ENCODE measurements around the gene FYCO1.

The FYCO1 gene

DNA sequence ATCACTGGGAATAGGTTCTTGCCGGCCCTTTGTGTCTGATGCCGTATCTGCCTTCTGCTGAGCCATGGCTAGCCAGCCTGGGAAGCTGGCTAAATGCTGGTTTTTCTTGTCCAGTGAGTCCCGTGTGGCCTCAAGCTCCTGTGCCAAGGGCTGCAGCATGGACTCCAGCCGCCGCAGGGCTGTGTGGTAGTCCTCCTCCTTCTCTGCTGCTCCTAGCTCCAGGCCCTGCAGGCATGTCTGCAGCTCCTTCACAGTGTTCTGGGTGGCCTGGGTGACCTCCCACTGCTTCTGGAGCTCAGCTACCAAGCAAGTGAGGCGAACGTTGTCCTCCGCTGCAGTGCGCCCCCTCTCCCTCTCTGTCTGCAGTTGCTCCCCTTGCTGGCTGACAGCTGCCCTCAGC is 27.5 kb downstream of the FYCO1 start:
- H3K23ac ChIP-seq (ENCODE audit: low read length) = no peak overlapping the region
- H2BK5ac ChIP-seq (ENCODE audit: low read length) = no peak overlapping the region
- H3K9ac ChIP-seq (ENCODE audit: low read length) = no peak overlapping the region
- H3K36me3 ChIP-seq (ENCODE audit: control insufficient read depth, insufficient read depth, low read length) = peaks cover 4% of the 10 kb centered on the region
- no peak overlapping the region for H3K18ac ChIP-seq (ENCODE audit: low read length)
- no peak overlapping the region for H2AK5ac ChIP-seq (ENCODE audit: low read length)
- no peak overlapping the region for H4K8ac ChIP-seq (ENCODE audit: low read depth, low read length)
- H3K4me3 ChIP-seq (ENCODE audit: low read length) = no peak overlapping the region
- no peaks in the 10 kb centered on the region for H3K4me1 ChIP-seq (ENCODE audit: control insufficient read depth, low read depth, low read length)
- no peak overlapping the region for H3K56ac ChIP-seq (ENCODE audit: low read length)
- no peaks in the 10 kb centered on the region for H3K27me3 ChIP-seq (ENCODE audit: insufficient read depth, low read length, poor library complexity)
- no peaks in the 10 kb centered on the region for H3K79me1 ChIP-seq (ENCODE audit: low read length)
- WGBS (ENCODE audit: extremely low coverage, insufficient coverage, low lambda C conversion rate) = no CpG with 5 or more reads among the region's 9 CpGs
- no peak for DNase-seq
- H3K4ac ChIP-seq (ENCODE audit: low read depth, low read length) = no peak overlapping the region
- H3K27ac ChIP-seq (ENCODE audit: low read depth, low read length) = no peak overlapping the region
- H4K5ac ChIP-seq (ENCODE audit: low read length) = no peak overlapping the region
- H2BK120ac ChIP-seq (ENCODE audit: low read depth, low read length) = no peak overlapping the region
- no peak overlapping the region for H3K4me2 ChIP-seq (ENCODE audit: low read length)
- no peaks in the 10 kb centered on the region for H3K79me2 ChIP-seq (ENCODE audit: control insufficient read depth, insufficient read depth, low read length)
- H2BK15ac ChIP-seq (replicated peaks; ENCODE audit: low read depth) = no peak overlapping the region

GRCh38 chr3:45967724-45968123 is 27.9 kb downstream of the FYCO1 start:
- WGBS (ENCODE audit: extremely low coverage, insufficient coverage, low lambda C conversion rate) = no CpG with 5 or more reads among the region's 8 CpGs
- no peaks in the 10 kb centered on the region for H3K79me2 ChIP-seq (ENCODE audit: control insufficient read depth, insufficient read depth, low read length)
- no peak overlapping the region for H2BK15ac ChIP-seq (replicated peaks; ENCODE audit: low read depth)
- no peak overlapping the region for H3K18ac ChIP-seq (ENCODE audit: low read length)
- no peaks in the 10 kb centered on the region for H3K27me3 ChIP-seq (ENCODE audit: insufficient read depth, low read length, poor library complexity)
- no peak overlapping the region for H3K9ac ChIP-seq (ENCODE audit: low read length)
- no peak overlapping the region for H3K4ac ChIP-seq (ENCODE audit: low read depth, low read length)
- H3K56ac ChIP-seq (ENCODE audit: low read length) = no peak overlapping the region
- no peak overlapping the region for H3K4me2 ChIP-seq (ENCODE audit: low read length)
- H2AK5ac ChIP-seq (ENCODE audit: low read length) = no peak overlapping the region
- no peaks in the 10 kb centered on the region for H3K4me1 ChIP-seq (ENCODE audit: control insufficient read depth, low read depth, low read length)
- no peaks in the 10 kb centered on the region for H3K79me1 ChIP-seq (ENCODE audit: low read length)
- H4K5ac ChIP-seq (ENCODE audit: low read length) = no peak overlapping the region
- no peak overlapping the region for H3K4me3 ChIP-seq (ENCODE audit: low read length)
- peaks cover 4% of the 10 kb centered on the region for H3K36me3 ChIP-seq (ENCODE audit: control insufficient read depth, insufficient read depth, low read length)
- H3K27ac ChIP-seq (ENCODE audit: low read depth, low read length) = no peak overlapping the region
- no peak overlapping the region for H2BK5ac ChIP-seq (ENCODE audit: low read length)
- H3K23ac ChIP-seq (ENCODE audit: low read length) = no peak overlapping the region
- no peak overlapping the region for H4K8ac ChIP-seq (ENCODE audit: low read depth, low read length)
- DNase-seq = no peak
- H2BK120ac ChIP-seq (ENCODE audit: low read depth, low read length) = no peak overlapping the region

GRCh38 chr3:45966950-45967640 is 28.5 kb downstream of the FYCO1 start:
- H2BK15ac ChIP-seq (replicated peaks; ENCODE audit: low read depth) = no peak overlapping the region
- H3K4me3 ChIP-seq (ENCODE audit: low read length) = no peak overlapping the region
- no peak overlapping the region for H4K8ac ChIP-seq (ENCODE audit: low read depth, low read length)
- no peak overlapping the region for H3K23ac ChIP-seq (ENCODE audit: low read length)
- H3K4me1 ChIP-seq (ENCODE audit: control insufficient read depth, low read depth, low read length) = no peaks in the 10 kb centered on the region
- WGBS (ENCODE audit: extremely low coverage, insufficient coverage, low lambda C conversion rate) = no CpG with 5 or more reads among the region's 16 CpGs
- no peaks in the 10 kb centered on the region for H3K79me1 ChIP-seq (ENCODE audit: low read length)
- no peak for DNase-seq
- no peak overlapping the region for H3K56ac ChIP-seq (ENCODE audit: low read length)
- no peak overlapping the region for H3K4me2 ChIP-seq (ENCODE audit: low read length)
- H3K4ac ChIP-seq (ENCODE audit: low read depth, low read length) = no peak overlapping the region
- H2BK5ac ChIP-seq (ENCODE audit: low read length) = no peak overlapping the region
- no peaks in the 10 kb centered on the region for H3K79me2 ChIP-seq (ENCODE audit: control insufficient read depth, insufficient read depth, low read length)
- peaks cover 4% of the 10 kb centered on the region for H3K36me3 ChIP-seq (ENCODE audit: control insufficient read depth, insufficient read depth, low read length)
- no peak overlapping the region for H3K9ac ChIP-seq (ENCODE audit: low read length)
- H2AK5ac ChIP-seq (ENCODE audit: low read length) = no peak overlapping the region
- no peak overlapping the region for H3K27ac ChIP-seq (ENCODE audit: low read depth, low read length)
- no peaks in the 10 kb centered on the region for H3K27me3 ChIP-seq (ENCODE audit: insufficient read depth, low read length, poor library complexity)
- no peak overlapping the region for H4K5ac ChIP-seq (ENCODE audit: low read length)
- H2BK120ac ChIP-seq (ENCODE audit: low read depth, low read length) = no peak overlapping the region
- no peak overlapping the region for H3K18ac ChIP-seq (ENCODE audit: low read length)

DNA sequence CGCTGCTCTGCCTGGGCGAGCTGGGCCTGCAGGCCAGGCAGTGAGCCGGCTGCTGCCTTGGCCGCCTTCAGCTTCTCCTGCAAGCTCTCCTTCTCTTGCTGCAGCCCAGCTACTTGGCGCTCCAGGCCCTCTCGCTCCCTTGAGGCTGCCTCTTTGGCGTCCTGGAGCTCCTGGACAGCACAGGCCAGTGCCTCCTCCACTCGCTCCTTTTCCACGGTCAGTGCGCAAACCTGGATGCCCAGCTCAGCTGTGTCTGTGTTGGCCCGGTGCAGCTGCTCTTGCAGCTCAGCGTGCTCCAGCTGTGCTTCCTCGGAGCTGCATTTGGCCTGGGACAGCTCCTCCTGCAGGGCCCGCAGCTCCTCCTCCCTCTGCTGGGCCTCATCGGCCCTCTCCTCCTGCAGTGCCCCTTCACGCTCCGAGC is 29.2 kb downstream of the FYCO1 start:
- no peak overlapping the region for H3K9ac ChIP-seq (ENCODE audit: low read length)
- no peaks in the 10 kb centered on the region for H3K79me2 ChIP-seq (ENCODE audit: control insufficient read depth, insufficient read depth, low read length)
- H3K18ac ChIP-seq (ENCODE audit: low read length) = no peak overlapping the region
- no peak overlapping the region for H4K5ac ChIP-seq (ENCODE audit: low read length)
- DNase-seq = no peak
- H3K36me3 ChIP-seq (ENCODE audit: control insufficient read depth, insufficient read depth, low read length) = peaks cover 4% of the 10 kb centered on the region
- no peak overlapping the region for H2AK5ac ChIP-seq (ENCODE audit: low read length)
- H3K4ac ChIP-seq (ENCODE audit: low read depth, low read length) = no peak overlapping the region
- WGBS (ENCODE audit: extremely low coverage, insufficient coverage, low lambda C conversion rate) = no CpG with 5 or more reads among the region's 17 CpGs
- H3K79me1 ChIP-seq (ENCODE audit: low read length) = no peaks in the 10 kb centered on the region
- no peaks in the 10 kb centered on the region for H3K27me3 ChIP-seq (ENCODE audit: insufficient read depth, low read length, poor library complexity)
- no peaks in the 10 kb centered on the region for H3K4me1 ChIP-seq (ENCODE audit: control insufficient read depth, low read depth, low read length)
- no peak overlapping the region for H2BK5ac ChIP-seq (ENCODE audit: low read length)
- H3K56ac ChIP-seq (ENCODE audit: low read length) = no peak overlapping the region
- no peak overlapping the region for H3K23ac ChIP-seq (ENCODE audit: low read length)
- no peak overlapping the region for H2BK120ac ChIP-seq (ENCODE audit: low read depth, low read length)
- H3K4me2 ChIP-seq (ENCODE audit: low read length) = no peak overlapping the region
- no peak overlapping the region for H3K4me3 ChIP-seq (ENCODE audit: low read length)
- H4K8ac ChIP-seq (ENCODE audit: low read depth, low read length) = no peak overlapping the region
- H2BK15ac ChIP-seq (replicated peaks; ENCODE audit: low read depth) = no peak overlapping the region
- no peak overlapping the region for H3K27ac ChIP-seq (ENCODE audit: low read depth, low read length)

- DNase-seq = no peak
- Histone ChIP-seq H3K79me2 (ENCODE audit: control insufficient read depth, insufficient read depth, low read length) (no peaks in the 10 kb centered on the region), H2AK5ac (ENCODE audit: low read length) (no peak overlapping the region), H3K4ac (ENCODE audit: low read depth, low read length) (no peak overlapping the region), H3K27ac (ENCODE audit: low read depth, low read length) (no peak overlapping the region), H3K27me3 (ENCODE audit: insufficient read depth, low read length, poor library complexity) (no peaks in the 10 kb centered on the region), H3K36me3 (ENCODE audit: control insufficient read depth, insufficient read depth, low read length) (peaks cover 4% of the 10 kb centered on the region), H2BK15ac (replicated peaks; ENCODE audit: low read depth) (no peak overlapping the region), H3K79me1 (ENCODE audit: low read length) (no peaks in the 10 kb centered on the region), H3K18ac (ENCODE audit: low read length) (no peak overlapping the region), H3K4me1 (ENCODE audit: control insufficient read depth, low read depth, low read length) (no peaks in the 10 kb centered on the region), H3K23ac (ENCODE audit: low read length) (no peak overlapping the region), H3K4me2 (ENCODE audit: low read length) (no peak overlapping the region), H3K56ac (ENCODE audit: low read length) (no peak overlapping the region), H3K4me3 (ENCODE audit: low read length) (no peak overlapping the region), H4K8ac (ENCODE audit: low read depth, low read length) (no peak overlapping the region), H3K9ac (ENCODE audit: low read length) (no peak overlapping the region), H4K5ac (ENCODE audit: low read length) (no peak overlapping the region), H2BK120ac (ENCODE audit: low read depth, low read length) (no peak overlapping the region), H2BK5ac (ENCODE audit: low read length) (no peak overlapping the region)
- no CpG with 5 or more reads among the region's 4 CpGs for WGBS (ENCODE audit: extremely low coverage, insufficient coverage, low lambda C conversion rate)
Observed at GRCh38 chr3:45965653-45966052, 30.0 kb downstream of the FYCO1 start.

DNA sequence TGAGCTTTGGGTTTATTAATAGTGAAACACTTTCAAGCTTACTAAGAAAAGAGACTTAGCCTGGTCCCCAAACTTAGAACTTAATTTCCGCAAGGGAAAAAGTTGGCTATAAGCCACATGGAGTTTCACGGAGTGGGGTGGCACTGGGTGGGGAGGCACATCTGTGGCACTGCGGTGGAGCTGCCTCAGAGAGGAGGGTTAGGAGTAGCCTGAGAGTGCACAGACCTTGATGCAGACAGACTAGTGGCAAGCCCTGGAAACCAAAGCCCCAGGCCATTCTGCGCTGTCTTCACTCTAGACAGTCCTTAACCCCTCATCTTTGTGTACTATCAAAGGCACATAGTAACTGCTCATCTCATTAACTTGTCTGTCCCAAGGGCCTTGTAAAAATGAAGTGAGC is 30.4 kb downstream of the FYCO1 start:
- no peak overlapping the region for H2BK5ac ChIP-seq (ENCODE audit: low read length)
- H3K23ac ChIP-seq (ENCODE audit: low read length) = no peak overlapping the region
- H3K4me3 ChIP-seq (ENCODE audit: low read length) = no peak overlapping the region
- H2BK15ac ChIP-seq (replicated peaks; ENCODE audit: low read depth) = no peak overlapping the region
- DNase-seq = no peak
- H3K27ac ChIP-seq (ENCODE audit: low read depth, low read length) = no peak overlapping the region
- H2AK5ac ChIP-seq (ENCODE audit: low read length) = no peak overlapping the region
- peaks cover 4% of the 10 kb centered on the region for H3K36me3 ChIP-seq (ENCODE audit: control insufficient read depth, insufficient read depth, low read length)
- H3K79me2 ChIP-seq (ENCODE audit: control insufficient read depth, insufficient read depth, low read length) = no peaks in the 10 kb centered on the region
- no peak overlapping the region for H3K18ac ChIP-seq (ENCODE audit: low read length)
- H2BK120ac ChIP-seq (ENCODE audit: low read depth, low read length) = no peak overlapping the region
- H4K8ac ChIP-seq (ENCODE audit: low read depth, low read length) = no peak overlapping the region
- H3K79me1 ChIP-seq (ENCODE audit: low read length) = no peaks in the 10 kb centered on the region
- H3K4me1 ChIP-seq (ENCODE audit: control insufficient read depth, low read depth, low read length) = no peaks in the 10 kb centered on the region
- no peak overlapping the region for H3K56ac ChIP-seq (ENCODE audit: low read length)
- H3K27me3 ChIP-seq (ENCODE audit: insufficient read depth, low read length, poor library complexity) = no peaks in the 10 kb centered on the region
- no CpG with 5 or more reads among the region's 4 CpGs for WGBS (ENCODE audit: extremely low coverage, insufficient coverage, low lambda C conversion rate)
- no peak overlapping the region for H4K5ac ChIP-seq (ENCODE audit: low read length)
- no peak overlapping the region for H3K9ac ChIP-seq (ENCODE audit: low read length)
- no peak overlapping the region for H3K4me2 ChIP-seq (ENCODE audit: low read length)
- no peak overlapping the region for H3K4ac ChIP-seq (ENCODE audit: low read depth, low read length)
